B cell (primary cell): ENCODE results near the gene SLC66A1. TPM values are rescaled to one million over a fixed set of nuclear protein-coding genes. Genes with fewer than 3 reads are reported as not detected.

Source experiments
- ATAC-seq: fragments of 200-7000 bp; cut with Tn5 transposase; one replicate; pipeline ENCODE4 v1.10.0; 2021; ENCODE audit warnings: low read depth, mild to moderate bottlenecking, moderate number of reproducible peaks, moderate library complexity
- CTCF ChIA-PET: fragments of 350-600 bp; sonication (Branson Sonifier 250); formaldehyde crosslinking; loops from one replicate; lab custom pipeline; 2021; ENCODE audit warnings: antibody characterized with exemption, inconsistent platforms; lab: Charles Lee
- POLR2A ChIA-PET: fragments of 350-600 bp; sonication (Branson Sonifier 250); formaldehyde crosslinking; loops from one replicate; lab custom pipeline; 2021; ENCODE audit warnings: antibody characterized with exemption; lab: Charles Lee
- DNase-seq: peaks from one replicate; pipeline ENCODE4 v3.0.0; 2013
- H2AFZ ChIP-seq: 2 replicates; pipeline ENCODE4 v1.6.1; 2012; ENCODE audit warnings: mild to moderate bottlenecking, low read depth, low read length; ENCODE audit not compliant: insufficient read depth, poor library complexity, severe bottlenecking
- H3K27ac ChIP-seq, 2 donors: 1 replicate in 1 of 2; 2 replicates in 1 of 2; pipeline ENCODE4 v1.5.1; 2012 to 2013; ENCODE audit warnings: low read length in 2 of 2, mild to moderate bottlenecking in 2 of 2, moderate library complexity in 1 of 2
- H3K27me3 ChIP-seq, 4 experiments: fragments of 200-600 bp in 1 of 4; sonication (generic) in 1 of 4; replicated peaks in 1 of 4; 1 replicate in 2 of 4; 2 replicates in 2 of 4; pipeline versions ENCODE4 v1.6.1 to v1.7.0; 2013 to 2016; ENCODE audit warnings: low read length in 3 of 4, mild to moderate bottlenecking in 2 of 4, mixed read lengths in 1 of 4, moderate library complexity in 1 of 4; ENCODE audit not compliant: insufficient read depth in 4 of 4, control insufficient read depth in 3 of 4; ENCODE audit errors: control extremely low read depth in 1 of 4
- H3K36me3 ChIP-seq, 2 experiments: replicated peaks in 1 of 2; 1 replicate in 1 of 2; 2 replicates in 1 of 2; pipeline versions ENCODE4 v1.6.1 to v1.7.1; 2013; ENCODE audit warnings: low read length in 1 of 2; ENCODE audit not compliant: insufficient read depth in 2 of 2, control insufficient read depth in 1 of 2; ENCODE audit errors: control extremely low read depth in 1 of 2, extremely low read depth in 1 of 2
- H3K4me1 ChIP-seq, 2 donors: fragments of 200-600 bp in 1 of 2; sonication (generic) in 1 of 2; 1 replicate in 1 of 2; 2 replicates in 1 of 2; pipeline versions ENCODE4 v1.5.1 to v1.6.1; 2013 to 2017; ENCODE audit warnings: low read length in 2 of 2; ENCODE audit not compliant: control insufficient read depth in 2 of 2, insufficient read depth in 2 of 2
- H3K4me2 ChIP-seq: replicated peaks from 2 replicates; pipeline ENCODE3; 2012; ENCODE audit warnings: mild to moderate bottlenecking, low read depth, low read length; ENCODE audit not compliant: poor library complexity, severe bottlenecking
- H3K4me3 ChIP-seq, 5 experiments: fragments of 200-600 bp in 1 of 5; sonication (generic) in 1 of 5; 1 replicate in 3 of 5; 2 replicates in 2 of 5; pipeline versions ENCODE4 v1.5.1 to v1.7.0; 2011 to 2016; ENCODE audit warnings: low read length in 4 of 5, mild to moderate bottlenecking in 4 of 5, low read depth in 2 of 5, control low read depth in 1 of 5, moderate library complexity in 1 of 5; ENCODE audit not compliant: insufficient read depth in 1 of 5; ENCODE audit errors: control extremely low read depth in 1 of 5, extremely low read depth in 1 of 5
- H3K79me2 ChIP-seq: fragments of 200-600 bp; sonication (generic); one replicate; pipeline ENCODE4 v1.6.0; 2016; ENCODE audit warnings: low read length; ENCODE audit not compliant: control insufficient read depth, insufficient read depth
- H3K9ac ChIP-seq: fragments of 200-600 bp; sonication (generic); 2 replicates; pipeline ENCODE4 v1.6.1; 2017; ENCODE audit warnings: mild to moderate bottlenecking, low read length, moderate library complexity
- H3K9me3 ChIP-seq, 3 donors: one replicate each; pipeline versions ENCODE4 v1.6.1 to v1.7.1; 2013; ENCODE audit warnings: low read length in 2 of 3; ENCODE audit not compliant: control insufficient read depth in 2 of 3, insufficient read depth in 1 of 3; ENCODE audit errors: control extremely low read depth in 1 of 3
- H4K20me1 ChIP-seq: 2 replicates; pipeline ENCODE4 v1.6.0; 2012; ENCODE audit warnings: mild to moderate bottlenecking, low read length; ENCODE audit not compliant: insufficient read depth, control insufficient read depth, poor library complexity, severe bottlenecking
- H3K27ac Mint-ChIP-seq: one replicate; pipeline ENCODE4 v1.8.0; 2021; ENCODE audit warnings: mixed read lengths
- H3K27me3 Mint-ChIP-seq: one replicate; pipeline ENCODE4 v1.8.0; 2021; ENCODE audit warnings: mixed read lengths
- H3K4me1 Mint-ChIP-seq: one replicate; pipeline ENCODE4 v1.8.0; 2021; ENCODE audit warnings: mixed read lengths
- H3K4me3 Mint-ChIP-seq: one replicate; pipeline ENCODE4 v1.8.0; 2021; ENCODE audit warnings: mixed read lengths
- H3K9me3 Mint-ChIP-seq: one replicate; pipeline ENCODE4 v1.8.0; 2022; ENCODE audit warnings: mixed read lengths; ENCODE audit not compliant: insufficient read depth
- EZH2 ChIP-seq: IDR thresholded peaks from 2 replicates; pipeline ENCODE4 v1.6.1; 2012; ENCODE audit warnings: borderline replicate concordance, low read depth, mild to moderate bottlenecking, moderate library complexity, low read length; ENCODE audit not compliant: insufficient read depth, poor library complexity, severe bottlenecking
- WGBS: methylation state at CpG from one replicate; pipeline ENCODE4 v1.1.5; 2013; ENCODE audit warnings: missing lambda C conversion rate; ENCODE audit not compliant: insufficient coverage; 5-methylcytosine and 5-hydroxymethylcytosine counted together
- intact Hi-C: fragments of 100-400 bp; cut with micrococcal nuclease; formaldehyde crosslinking; loops from one replicate; pipeline ENCODE4 v1.10.0; 2022
- polyA plus RNA-seq: library from polyadenylated mRNA; depleted of rRNA; stranded (reverse); fragments of >200 nt; gene quantifications from 2 replicates; pipeline ENCODE4 v1.2.3, GENCODE V29; 2012
- total RNA-seq, 2 donors: library from RNA; stranded (reverse); fragments of 120-200 nt in 1 of 2; gene quantifications; 1 replicate in 1 of 2; 2 replicates in 1 of 2; pipeline versions ENCODE4 v1.2.3 to v1.2.4, GENCODE V29; 2013 to 2022
- TF ChIP-seq, protein P1 (sequence below): fragments of 200-600 bp; IDR thresholded peaks from one replicate; pipeline ENCODE4 v1.8.0; 2022; ENCODE audit warnings: antibody characterized with exemption, mild to moderate bottlenecking

Gene SLC66A1
- total and polyA plus RNA-seq, 2 donors (not counting 1 experiment from before 2014, with no cell fraction given), result 24.4 to 26.8 TPM

DNA sequence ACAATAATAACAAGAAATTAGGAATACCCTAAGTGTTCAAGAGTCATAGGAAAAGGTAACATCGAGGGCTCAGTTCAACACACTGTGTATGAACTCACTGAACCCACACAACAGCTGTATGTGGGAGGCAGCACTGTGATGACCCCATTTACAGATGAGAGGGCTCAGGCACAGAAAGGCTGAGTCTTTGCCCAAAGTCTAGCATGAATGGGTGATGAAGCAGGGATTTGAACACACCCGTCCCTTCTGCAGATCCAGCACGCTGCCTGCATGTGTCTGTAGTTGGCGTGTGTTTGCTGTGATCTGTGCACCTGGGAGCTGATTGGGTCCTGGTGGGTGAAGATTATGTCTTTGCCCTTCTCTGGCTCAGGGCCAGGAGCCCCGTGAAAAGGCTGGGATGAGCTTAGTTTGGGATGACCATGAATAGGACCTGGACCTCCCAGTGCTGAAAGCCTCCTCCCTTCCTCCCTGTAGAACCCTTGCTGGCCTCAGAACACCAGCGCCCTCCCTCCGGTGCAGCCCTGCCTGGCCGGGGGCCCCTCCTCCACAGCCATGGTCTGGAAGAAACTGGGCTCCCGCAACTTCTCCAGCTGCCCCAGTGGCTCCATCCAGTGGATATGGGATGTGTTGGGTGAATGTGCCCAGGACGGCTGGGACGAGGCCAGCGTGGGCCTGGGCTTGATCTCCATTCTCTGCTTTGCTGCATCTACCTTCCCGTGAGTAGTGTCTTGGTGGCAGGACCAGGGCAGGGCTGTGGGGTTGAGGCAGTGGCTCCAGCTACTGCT is 5.2 kb downstream of the SLC66A1 start:
- no peak overlapping the region for H3K4me3 ChIP-seq
- peaks cover 53 to 55% of the 10 kb centered on the region in 2 donors for H3K4me1 ChIP-seq
- no peak for ATAC-seq
- H3K9ac ChIP-seq, result no peak overlapping the region
- no peak overlapping the region for H3K27ac ChIP-seq
- no peaks in the 10 kb centered on the region for H3K27me3 Mint-ChIP-seq
- peak overlapping the region; percentile 65 for H3K27ac Mint-ChIP-seq
- 92% methylated on average over 10 of the region's 13 CpGs for WGBS
- peaks cover 28% of the 10 kb centered on the region for H3K79me2 ChIP-seq
- H3K9me3 ChIP-seq, result no peaks in the 10 kb centered on the region
- no peak overlapping the region for H2AFZ ChIP-seq
- no peaks in the 10 kb centered on the region for H3K9me3 Mint-ChIP-seq
- POLR2A ChIA-PET, result interaction anchor here (0.7 kb wide), 1 partner anchor 66 kb away, joined by 3 read pairs; the partner anchor contains the start of genes EMC1 and MRTO4
- H3K4me2 ChIP-seq, result peak overlapping the region; percentile 71
- H4K20me1 ChIP-seq, result peaks cover 27% of the 10 kb centered on the region
- H3K4me3 Mint-ChIP-seq, result no peak overlapping the region
- intact Hi-C loops, result no loop called here
- no peaks in the 10 kb centered on the region for H3K27me3 ChIP-seq
- CTCF ChIA-PET, result no interaction called here
- H3K36me3 ChIP-seq, result peaks cover 1 to 19% of the 10 kb centered on the region in 2 experiments
- peak; percentile 12 for DNase-seq
- TF ChIP-seq, protein P1, sequence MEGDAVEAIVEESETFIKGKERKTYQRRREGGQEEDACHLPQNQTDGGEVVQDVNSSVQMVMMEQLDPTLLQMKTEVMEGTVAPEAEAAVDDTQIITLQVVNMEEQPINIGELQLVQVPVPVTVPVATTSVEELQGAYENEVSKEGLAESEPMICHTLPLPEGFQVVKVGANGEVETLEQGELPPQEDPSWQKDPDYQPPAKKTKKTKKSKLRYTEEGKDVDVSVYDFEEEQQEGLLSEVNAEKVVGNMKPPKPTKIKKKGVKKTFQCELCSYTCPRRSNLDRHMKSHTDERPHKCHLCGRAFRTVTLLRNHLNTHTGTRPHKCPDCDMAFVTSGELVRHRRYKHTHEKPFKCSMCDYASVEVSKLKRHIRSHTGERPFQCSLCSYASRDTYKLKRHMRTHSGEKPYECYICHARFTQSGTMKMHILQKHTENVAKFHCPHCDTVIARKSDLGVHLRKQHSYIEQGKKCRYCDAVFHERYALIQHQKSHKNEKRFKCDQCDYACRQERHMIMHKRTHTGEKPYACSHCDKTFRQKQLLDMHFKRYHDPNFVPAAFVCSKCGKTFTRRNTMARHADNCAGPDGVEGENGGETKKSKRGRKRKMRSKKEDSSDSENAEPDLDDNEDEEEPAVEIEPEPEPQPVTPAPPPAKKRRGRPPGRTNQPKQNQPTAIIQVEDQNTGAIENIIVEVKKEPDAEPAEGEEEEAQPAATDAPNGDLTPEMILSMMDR, result no peak
- TF ChIP-seq EZH2, result no peak
- H3K4me1 Mint-ChIP-seq, result peaks cover 55% of the 10 kb centered on the region

GRCh38 chr1:19319196-19319595 is 7.1 kb downstream of the SLC66A1 start:
- no peak overlapping the region for H3K4me3 ChIP-seq
- H3K9ac ChIP-seq, result no peak overlapping the region
- H3K9me3 ChIP-seq, result no peaks in the 10 kb centered on the region
- Mint-ChIP-seq H3K9me3 (no peaks in the 10 kb centered on the region), H3K27me3 (no peaks in the 10 kb centered on the region), H3K4me1 (peaks cover 39% of the 10 kb centered on the region), H3K4me3 (no peak overlapping the region), H3K27ac (no peak overlapping the region)
- ATAC-seq, result no peak
- POLR2A ChIA-PET, result no interaction called here
- TF ChIP-seq, protein P1, result no peak
- no peak for TF ChIP-seq EZH2
- peaks cover 28% of the 10 kb centered on the region for H4K20me1 ChIP-seq
- H3K4me1 ChIP-seq, result peaks cover 37% of the 10 kb centered on the region in 2 donors
- CTCF ChIA-PET, result no interaction called here
- no peak overlapping the region for H2AFZ ChIP-seq
- H3K36me3 ChIP-seq, result peaks cover 1 to 22% of the 10 kb centered on the region in 2 experiments
- no peaks in the 10 kb centered on the region for H3K27me3 ChIP-seq
- H3K79me2 ChIP-seq, result peaks cover 36% of the 10 kb centered on the region
- intact Hi-C loops, result no loop called here
- no peak for DNase-seq
- H3K27ac ChIP-seq, result no peak overlapping the region
- WGBS, result 90% methylated on average over 2 of the region's 3 CpGs
- no peak overlapping the region for H3K4me2 ChIP-seq
